ENCODE measurements around the gene TNS3. TPM values are rescaled to one million over a fixed set of nuclear protein-coding genes. Genes with fewer than 3 reads are reported as not detected.

Gene TNS3
- total RNA-seq, 1 experiment from 2014 or later = 533 TPM

GRCh38 chr7:47265621-47266020 is 316.3 kb downstream of the TNS3 start:
- Histone ChIP-seq H3K27ac (ENCODE audit: low read length) (no peak overlapping the region), H3K4me3 (ENCODE audit: low read depth in 2 of 2, low read length in 2 of 2) (no peak overlapping the region), H3K36me3 (ENCODE audit: control insufficient read depth, insufficient read depth, low read length) (no peaks in the 10 kb centered on the region), H3K9me3 (ENCODE audit: control insufficient read depth, insufficient read depth, low read depth, low read length) (no peaks in the 10 kb centered on the region; the same call in 1 of the 2 replicates), H3K27me3 (ENCODE audit: control insufficient read depth, insufficient read depth, low read length) (no peaks in the 10 kb centered on the region), H3K4me1 (ENCODE audit: control insufficient read depth, insufficient read depth, low read length) (peaks cover 5% of the 10 kb centered on the region; the same call in 1 of the 2 replicates)
- no peak for TF ChIP-seq SIN3A (IDR thresholded peaks at IDR 0.05; ENCODE audit: borderline replicate concordance, insufficient read depth, low read depth, low read length)
- no peak for TF ChIP-seq POLR2AphosphoS5 (IDR thresholded peaks at IDR 0.05; ENCODE audit: low read depth, low read length)
- no peak for TF ChIP-seq CTCF (IDR thresholded peaks at IDR 0.05)
- TF ChIP-seq, protein P1, sequence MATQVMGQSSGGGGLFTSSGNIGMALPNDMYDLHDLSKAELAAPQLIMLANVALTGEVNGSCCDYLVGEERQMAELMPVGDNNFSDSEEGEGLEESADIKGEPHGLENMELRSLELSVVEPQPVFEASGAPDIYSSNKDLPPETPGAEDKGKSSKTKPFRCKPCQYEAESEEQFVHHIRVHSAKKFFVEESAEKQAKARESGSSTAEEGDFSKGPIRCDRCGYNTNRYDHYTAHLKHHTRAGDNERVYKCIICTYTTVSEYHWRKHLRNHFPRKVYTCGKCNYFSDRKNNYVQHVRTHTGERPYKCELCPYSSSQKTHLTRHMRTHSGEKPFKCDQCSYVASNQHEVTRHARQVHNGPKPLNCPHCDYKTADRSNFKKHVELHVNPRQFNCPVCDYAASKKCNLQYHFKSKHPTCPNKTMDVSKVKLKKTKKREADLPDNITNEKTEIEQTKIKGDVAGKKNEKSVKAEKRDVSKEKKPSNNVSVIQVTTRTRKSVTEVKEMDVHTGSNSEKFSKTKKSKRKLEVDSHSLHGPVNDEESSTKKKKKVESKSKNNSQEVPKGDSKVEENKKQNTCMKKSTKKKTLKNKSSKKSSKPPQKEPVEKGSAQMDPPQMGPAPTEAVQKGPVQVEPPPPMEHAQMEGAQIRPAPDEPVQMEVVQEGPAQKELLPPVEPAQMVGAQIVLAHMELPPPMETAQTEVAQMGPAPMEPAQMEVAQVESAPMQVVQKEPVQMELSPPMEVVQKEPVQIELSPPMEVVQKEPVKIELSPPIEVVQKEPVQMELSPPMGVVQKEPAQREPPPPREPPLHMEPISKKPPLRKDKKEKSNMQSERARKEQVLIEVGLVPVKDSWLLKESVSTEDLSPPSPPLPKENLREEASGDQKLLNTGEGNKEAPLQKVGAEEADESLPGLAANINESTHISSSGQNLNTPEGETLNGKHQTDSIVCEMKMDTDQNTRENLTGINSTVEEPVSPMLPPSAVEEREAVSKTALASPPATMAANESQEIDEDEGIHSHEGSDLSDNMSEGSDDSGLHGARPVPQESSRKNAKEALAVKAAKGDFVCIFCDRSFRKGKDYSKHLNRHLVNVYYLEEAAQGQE (IDR thresholded peaks at IDR 0.05; ENCODE audit: insufficient read depth in 1 of 2, low read depth in 2 of 2, low read length in 1 of 2) = no peak
- no peak for TF ChIP-seq TCF7L2 (IDR thresholded peaks at IDR 0.05; ENCODE audit: low read depth, low read length)
- no TSS peak for BruUV-seq (replicated peaks)
- intact Hi-C loops (cut with micrococcal nuclease; ENCODE audit: unreplicated experiment) = loop anchor here (5.0 kb wide), 1 partner anchor 682 kb away; the partner anchor contains the start of gene PKD1L1
- DNase-seq (ENCODE audit: low read depth, low spot score) (no peak), ATAC-seq (no peak)
- ChIA-PET CTCF (interaction anchor here (0.5 to 1.3 kb wide), 3 partner anchors 12 to 704 kb away, joined by 5 to 6 read pairs (median 5); no protein-coding TSS in a partner anchor), POLR2A (interaction anchor here (0.6 kb wide), 1 partner anchor 70 kb away, joined by 18 read pairs; no protein-coding TSS in a partner anchor)
- in situ Hi-C loops (cut with HindIII; ENCODE audit: low pct_unique_long_range_greater_than_20kb, low sequenced_read_pairs) = no loop called here

GRCh38 chr7:47264021-47264651 is 317.8 kb downstream of the TNS3 start:
- Histone ChIP-seq H3K4me3 (ENCODE audit: low read depth in 2 of 2, low read length in 2 of 2) (no peak overlapping the region), H3K4me1 (ENCODE audit: control insufficient read depth, insufficient read depth, low read length) (peaks cover 5% of the 10 kb centered on the region; the same call in 1 of the 2 replicates), H3K9me3 (ENCODE audit: control insufficient read depth, insufficient read depth, low read depth, low read length) (no peaks in the 10 kb centered on the region; the same call in 1 of the 2 replicates), H3K27ac (ENCODE audit: low read length) (no peak overlapping the region), H3K27me3 (ENCODE audit: control insufficient read depth, insufficient read depth, low read length) (no peaks in the 10 kb centered on the region), H3K36me3 (ENCODE audit: control insufficient read depth, insufficient read depth, low read length) (no peaks in the 10 kb centered on the region)
- BruUV-seq (replicated peaks) = no TSS peak
- no peak for TF ChIP-seq POLR2AphosphoS5 (IDR thresholded peaks at IDR 0.05; ENCODE audit: low read depth, low read length)
- TF ChIP-seq TCF7L2 (IDR thresholded peaks at IDR 0.05; ENCODE audit: low read depth, low read length) = no peak
- intact Hi-C loops (cut with micrococcal nuclease; ENCODE audit: unreplicated experiment) (no loop called here), in situ Hi-C loops (cut with HindIII; ENCODE audit: low pct_unique_long_range_greater_than_20kb, low sequenced_read_pairs) (no loop called here)
- ChIA-PET CTCF (no interaction called here), POLR2A (no interaction called here)
- ATAC-seq (no peak), DNase-seq (ENCODE audit: low read depth, low spot score) (no peak)

DNA sequence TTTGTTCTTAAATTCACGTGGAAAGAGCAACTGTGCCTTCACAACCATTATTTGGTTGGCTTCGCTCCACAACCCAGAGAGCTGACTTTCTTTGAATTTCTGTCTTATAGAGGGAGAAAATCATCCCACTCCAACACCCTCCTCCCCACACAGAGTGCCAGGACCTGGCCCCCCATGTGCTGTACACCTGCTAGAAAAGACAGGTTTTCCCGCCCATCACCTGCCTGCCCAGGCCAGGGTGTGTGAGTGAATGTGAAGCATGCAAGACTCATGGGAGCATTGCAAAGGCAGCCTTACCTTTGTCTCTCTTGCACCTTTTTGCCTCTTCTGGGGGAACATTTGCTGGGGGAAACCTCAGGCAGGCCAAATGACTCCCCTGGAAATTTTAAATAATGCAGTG is 319.0 kb downstream of the TNS3 start:
- no TSS peak for BruUV-seq (replicated peaks)
- intact Hi-C loops (cut with micrococcal nuclease; ENCODE audit: unreplicated experiment) = no loop called here

More for the DNA sequence above, 319.0 kb downstream of the TNS3 start:
- H3K9me3 ChIP-seq (ENCODE audit: control insufficient read depth, insufficient read depth, low read depth, low read length) = no peaks in the 10 kb centered on the region
- H3K27me3 ChIP-seq (ENCODE audit: control insufficient read depth, insufficient read depth, low read length) = no peaks in the 10 kb centered on the region
- H3K27ac ChIP-seq (ENCODE audit: low read length) = no peak overlapping the region
- no peak for ATAC-seq
- ChIA-PET CTCF (no interaction called here), POLR2A (no interaction called here)
- TF ChIP-seq TCF7L2 (IDR thresholded peaks at IDR 0.05; ENCODE audit: low read depth, low read length) = no peak
- no peak for TF ChIP-seq CTCF (IDR thresholded peaks at IDR 0.05)
- TF ChIP-seq POLR2AphosphoS5 (IDR thresholded peaks at IDR 0.05; ENCODE audit: low read depth, low read length) = no peak
- no peak for TF ChIP-seq SIN3A (IDR thresholded peaks at IDR 0.05; ENCODE audit: borderline replicate concordance, insufficient read depth, low read depth, low read length)
- TF ChIP-seq, protein P1 (IDR thresholded peaks at IDR 0.05; ENCODE audit: insufficient read depth in 1 of 2, low read depth in 2 of 2, low read length in 1 of 2) = no peak
- H3K4me1 ChIP-seq (ENCODE audit: control insufficient read depth, insufficient read depth, low read length) = peaks cover 5% of the 10 kb centered on the region; the same call in 1 of the 2 replicates
- no peak overlapping the region for H3K4me3 ChIP-seq (ENCODE audit: low read depth in 2 of 2, low read length in 2 of 2)
- in situ Hi-C loops (cut with HindIII; ENCODE audit: low pct_unique_long_range_greater_than_20kb, low sequenced_read_pairs) = no loop called here
- no peaks in the 10 kb centered on the region for H3K36me3 ChIP-seq (ENCODE audit: control insufficient read depth, insufficient read depth, low read length)
- DNase-seq (ENCODE audit: low read depth, low spot score) = no peak
